ENCODE measurements around the gene HRH1. TPM values are rescaled to one million over a fixed set of nuclear protein-coding genes. Genes with fewer than 3 reads are reported as not detected.

The HRH1 gene
- total and polyA plus RNA-seq, 2 experiments from 2014 or later = not detected

- Histone ChIP-seq H3K79me2 (replicated peaks; ENCODE audit: insufficient read depth) (no peaks in the 10 kb centered on the region), H3K36me3 (ENCODE audit: insufficient read depth) (0 out of 2 replicates have a peak, but pooled peaks cover 6% of the 10 kb centered on the region), H3K27me3 (ENCODE audit: insufficient read depth) (no peaks in the 10 kb centered on the region), H3K4me3 (no peak overlapping the region), H2AFZ (no peak overlapping the region), H3F3A (replicated peaks; ENCODE audit: low read depth) (no peaks in the 10 kb centered on the region), H4K20me1 (replicated peaks; ENCODE audit: insufficient read depth) (no peaks in the 10 kb centered on the region), H3K4me1 (ENCODE audit: insufficient read depth) (no peaks in the 10 kb centered on the region), H3K27ac (ENCODE audit: low read depth) (no peak overlapping the region), H3K9me2 (ENCODE audit: insufficient read depth) (no peaks in the 10 kb centered on the region), H3K4me2 (no peak overlapping the region)
- DNase-seq (ENCODE audit: low spot score) = no peak
- TF ChIP-seq ZNF331 (CRISPR knock-in tag; IDR thresholded peaks at IDR 0.05; ENCODE audit: low read depth) = no peak
- TF ChIP-seq CREB1 (CRISPR knock-in tag; IDR thresholded peaks at IDR 0.05; ENCODE audit: low read depth) = no peak
- TF ChIP-seq POLR2AphosphoS5 (IDR thresholded peaks at IDR 0.05; ENCODE audit: low read depth) = no peak
- no peak for TF ChIP-seq CTCF (conservative IDR thresholded peaks at IDR 0.05; ENCODE audit: low read depth in 2 of 2)
- no peak for TF ChIP-seq REST (IDR thresholded peaks at IDR 0.05; ENCODE audit: unreplicated experiment)
- TF ChIP-seq NANOG (IDR thresholded peaks at IDR 0.05; ENCODE audit: borderline replicate concordance) = no peak
- TF ChIP-seq EZH2phosphoT487 (IDR thresholded peaks at IDR 0.05; ENCODE audit: unreplicated experiment) = no peak
- no peak for TF ChIP-seq JUNB (IDR thresholded peaks at IDR 0.05; ENCODE audit: unreplicated experiment)
- no peak for TF ChIP-seq STAT1 (IDR thresholded peaks at IDR 0.05; ENCODE audit: unreplicated experiment)
- no peak for TF ChIP-seq ZNF114 (CRISPR knock-in tag; IDR thresholded peaks at IDR 0.05)
- TF ChIP-seq ETS1 (IDR thresholded peaks at IDR 0.05) = no peak
- no peak for TF ChIP-seq ZNF462 (CRISPR knock-in tag; IDR thresholded peaks at IDR 0.05)
- TF ChIP-seq EZH2 (IDR thresholded peaks at IDR 0.05; ENCODE audit: low read depth, unreplicated experiment) = no peak
- no peaks in the 10 kb centered on the region for H3K9me3 Mint-ChIP-seq
- no peak overlapping the region for H3K4me3 Mint-ChIP-seq
- ATAC-seq = no peak
- no peak overlapping the region for H3K27ac Mint-ChIP-seq
- peaks cover 4% of the 10 kb centered on the region; the same call in 2 of the 3 replicates for H3K4me1 Mint-ChIP-seq
- H3K36me3 Mint-ChIP-seq (ENCODE audit: low read depth) = peaks cover 6% of the 10 kb centered on the region; the same call in 2 of the 3 replicates
- no peaks in the 10 kb centered on the region for H3K27me3 Mint-ChIP-seq (ENCODE audit: insufficient read depth, low read depth, poor library complexity)
Measured at GRCh38 chr3:11310258-11310657, 156.0 kb downstream of the HRH1 start.
